CD4-positive, alpha-beta T cell treated with Interleukin-17A for 4 hours (primary cell): ENCODE results near the gene KCNQ1.

Source experiments
- DNase-seq: peaks from one replicate; pipeline ENCODE4 v3.0.0-alpha.2; 2020; ENCODE audit warnings: mixed read lengths

The KCNQ1 gene

DNA sequence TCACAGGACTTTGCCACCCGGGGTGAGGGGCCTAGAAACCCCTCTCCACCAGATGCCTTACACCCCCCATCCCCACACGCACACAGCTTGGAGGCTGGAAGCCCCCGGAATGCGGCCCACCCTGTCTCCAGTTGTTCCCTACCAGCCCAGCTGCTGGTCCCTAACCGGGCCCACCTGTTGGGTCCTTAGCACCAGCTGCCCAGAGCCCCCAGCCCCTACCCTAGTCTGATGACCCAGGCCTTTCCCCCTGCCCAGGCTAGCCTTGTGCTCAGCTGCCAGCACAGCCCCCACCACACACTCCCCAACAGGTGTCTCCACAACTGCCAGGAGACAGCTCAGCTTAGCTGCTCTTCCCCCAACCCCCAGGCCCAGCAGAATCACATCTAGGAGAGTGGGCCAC lies 373.7 kb downstream of the KCNQ1 start:
- DNase-seq, result no peak

DNA sequence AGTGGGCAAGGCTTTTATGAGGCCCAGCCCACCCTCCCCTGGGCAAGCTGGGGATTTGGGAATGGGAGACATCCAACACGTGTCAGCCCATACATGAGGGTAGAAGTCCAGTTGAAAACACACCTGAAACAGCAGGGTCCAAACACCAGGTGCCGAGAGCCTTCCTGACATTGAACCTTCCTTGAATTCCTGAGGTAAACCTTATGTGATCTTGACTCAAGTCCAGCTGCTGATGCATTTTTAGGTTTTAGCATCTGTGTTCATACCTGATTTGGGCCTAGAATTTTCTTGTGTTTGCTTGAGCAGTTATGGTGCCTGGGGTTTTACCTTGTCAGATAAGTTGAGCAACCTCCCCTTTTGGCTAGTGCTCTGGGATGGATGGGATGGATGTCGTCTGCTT lies 374.5 kb downstream of the KCNQ1 start:
- no peak for DNase-seq

DNA sequence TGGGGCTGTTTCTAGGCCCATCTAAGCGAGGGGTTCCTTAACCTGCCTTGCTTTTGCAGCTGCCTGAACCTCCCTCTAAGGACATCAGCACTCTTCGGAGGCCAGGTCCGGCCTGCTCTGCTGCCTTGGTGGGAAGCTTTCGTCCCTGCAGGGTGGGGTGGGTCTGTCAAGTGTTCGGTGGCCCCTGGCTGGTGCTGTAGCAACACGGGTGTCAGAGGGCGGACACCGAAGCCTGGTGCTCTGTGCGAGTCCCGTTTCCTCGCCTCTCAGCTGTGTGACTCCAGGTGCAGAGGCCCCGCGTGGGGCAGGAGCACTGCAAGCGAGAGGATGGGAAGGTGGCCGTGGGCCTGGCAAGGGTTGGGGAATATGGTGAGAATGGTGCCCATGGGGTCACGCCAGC lies 376.2 kb downstream of the KCNQ1 start:
- no peak for DNase-seq

- no peak for DNase-seq
These were observed 377.1 kb downstream of the KCNQ1 start for GRCh38 chr11:2821891-2822290.

GRCh38 chr11:2824851-2825250 lies 380.0 kb downstream of the KCNQ1 start:
- DNase-seq, result no peak

DNA sequence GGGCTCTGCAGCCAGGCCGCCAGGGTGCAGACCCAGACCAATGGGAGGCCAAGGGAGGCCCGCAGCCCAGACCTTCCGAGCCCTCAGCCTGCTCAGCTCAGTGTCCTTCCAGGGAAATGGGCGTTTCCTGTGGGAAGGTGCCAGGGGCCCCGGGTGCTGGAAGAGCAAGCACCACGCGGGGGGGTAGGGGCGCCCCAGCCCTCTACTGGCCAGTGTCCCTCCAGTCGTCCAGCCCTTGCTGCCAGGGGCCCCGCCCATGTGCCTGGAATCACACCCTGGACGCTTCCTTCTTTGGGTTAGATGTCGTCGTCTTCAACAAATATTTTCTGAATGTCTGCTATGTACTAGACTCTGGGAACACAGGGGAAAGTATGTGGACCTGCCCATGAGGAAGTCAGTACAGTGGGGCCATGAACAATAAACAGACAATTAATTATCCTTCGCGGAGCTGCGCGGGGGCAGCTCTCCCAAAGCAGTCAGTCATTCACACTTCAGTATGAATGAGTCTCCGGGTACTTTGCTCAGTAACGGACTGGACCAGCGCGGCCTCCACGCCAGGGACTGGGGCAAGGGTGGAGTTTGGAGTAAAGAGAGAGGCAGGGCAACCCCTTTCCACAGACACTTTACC lies 380.6 kb downstream of the KCNQ1 start:
- DNase-seq, result no peak

GRCh38 chr11:2825889-2826678 lies 381.3 kb downstream of the KCNQ1 start:
- no peak for DNase-seq

- no peak for DNase-seq
These were observed 381.9 kb downstream of the KCNQ1 start for GRCh38 chr11:2826679-2827056.

DNA sequence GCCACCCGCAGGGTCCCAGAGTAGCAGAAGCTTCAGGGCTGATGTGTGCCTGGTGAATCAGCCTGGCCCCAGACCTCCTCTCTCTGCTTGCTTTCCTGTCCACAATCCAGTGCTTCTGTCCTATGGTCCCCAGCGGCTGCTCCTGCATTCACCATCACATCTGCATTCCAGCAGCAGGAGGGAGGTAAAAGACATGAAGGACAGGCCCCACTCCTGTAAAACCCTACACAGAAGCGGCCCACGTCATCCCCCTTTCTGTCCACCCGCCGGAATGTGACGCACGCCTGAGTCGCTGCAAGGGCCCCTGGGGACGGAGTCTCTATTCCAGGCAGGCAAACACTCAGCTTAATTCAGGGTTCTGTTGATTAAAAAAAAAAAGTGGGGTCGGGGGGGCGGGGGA lies 382.4 kb downstream of the KCNQ1 start:
- DNase-seq, result no peak

- no peak for DNase-seq
These were observed 383.0 kb downstream of the KCNQ1 start for GRCh38 chr11:2827792-2828191.

GRCh38 chr11:2828585-2829330 lies 383.9 kb downstream of the KCNQ1 start:
- DNase-seq, result no peak

GRCh38 chr11:2830030-2830812 lies 385.4 kb downstream of the KCNQ1 start:
- no peak for DNase-seq

GRCh38 chr11:2830886-2831285 lies 386.1 kb downstream of the KCNQ1 start:
- DNase-seq, result no peak

GRCh38 chr11:2831781-2832532 lies 387.1 kb downstream of the KCNQ1 start:
- DNase-seq, result no peak

GRCh38 chr11:2832533-2833020 lies 387.8 kb downstream of the KCNQ1 start:
- no peak for DNase-seq

GRCh38 chr11:2833051-2833715 lies 388.4 kb downstream of the KCNQ1 start:
- DNase-seq, result no peak

DNA sequence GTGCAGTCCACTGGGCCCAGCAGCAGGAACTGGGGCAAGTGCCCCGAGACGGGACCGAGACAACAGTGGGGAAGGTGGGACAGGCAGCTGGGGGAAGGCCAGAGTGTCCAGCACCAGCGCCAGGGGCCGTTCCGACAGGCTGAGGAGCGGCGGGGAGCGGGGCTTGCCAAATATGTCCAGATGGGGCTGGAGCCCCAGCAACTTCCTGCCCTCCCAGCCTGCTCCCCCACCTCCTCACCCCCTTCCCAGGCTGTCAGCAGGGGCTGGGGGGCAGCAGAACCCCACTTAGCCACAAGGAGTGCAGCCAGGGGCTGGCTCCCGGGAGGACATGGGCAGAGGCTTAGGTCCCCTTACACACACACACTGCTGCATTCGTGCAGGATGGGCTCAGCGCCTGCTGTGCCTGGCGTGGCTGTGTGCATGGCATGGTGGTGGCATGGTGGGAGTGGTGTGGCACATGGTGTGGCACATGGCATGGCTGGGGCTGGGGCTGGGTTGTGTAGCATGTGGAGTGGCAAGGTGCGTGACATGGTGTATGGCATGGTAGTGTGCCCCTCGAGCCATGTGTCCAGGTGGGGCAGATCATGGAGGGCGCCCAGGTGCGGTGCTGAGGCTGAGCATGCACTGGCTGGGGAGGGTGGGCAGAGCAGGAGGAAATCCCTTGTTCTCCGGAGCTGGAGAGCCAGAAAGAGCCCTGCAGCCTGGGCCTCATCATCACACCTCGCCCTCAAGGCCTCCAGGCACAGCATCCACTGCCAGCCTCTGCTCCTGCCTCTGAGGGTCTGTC lies 389.1 kb downstream of the KCNQ1 start:
- DNase-seq, result no peak

DNA sequence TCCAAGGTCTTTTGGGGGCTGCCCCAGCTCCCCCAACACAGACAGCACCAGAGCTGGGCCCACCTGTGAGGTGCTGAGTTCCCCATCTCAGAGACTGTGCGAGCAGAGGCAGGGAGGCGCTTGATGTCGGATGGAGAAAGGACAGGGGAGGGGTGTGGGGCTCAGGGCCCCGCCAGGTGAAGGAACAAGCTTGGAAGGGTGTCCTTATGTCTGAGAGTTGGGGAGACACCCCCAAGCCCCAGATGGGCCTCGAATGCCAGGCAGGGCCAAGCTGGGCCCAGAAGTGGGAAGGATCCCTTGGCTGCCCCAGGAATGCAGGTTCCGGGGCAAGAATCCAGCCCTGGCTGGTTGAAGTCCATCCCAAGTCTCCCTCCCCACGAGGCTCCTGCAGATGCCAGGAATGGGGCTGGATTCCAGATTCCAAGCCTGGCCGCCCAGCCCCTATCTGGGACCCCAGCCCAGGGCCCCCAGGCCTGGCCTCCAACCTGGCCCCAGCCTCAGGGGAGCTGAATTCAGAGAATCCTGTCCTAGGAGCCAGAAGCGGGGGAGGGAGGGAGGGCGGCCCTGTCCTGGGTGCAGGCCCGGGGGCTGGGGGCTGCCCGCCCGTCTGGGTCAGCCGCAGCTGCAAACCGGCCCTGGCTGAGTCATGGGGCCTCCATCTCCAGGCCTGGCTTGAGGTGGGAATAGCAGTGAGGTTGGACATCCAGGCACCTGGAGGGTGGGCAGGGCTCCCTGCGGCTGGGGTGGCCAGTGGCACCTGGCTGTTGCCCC lies 389.9 kb downstream of the KCNQ1 start:
- no peak for DNase-seq

DNA sequence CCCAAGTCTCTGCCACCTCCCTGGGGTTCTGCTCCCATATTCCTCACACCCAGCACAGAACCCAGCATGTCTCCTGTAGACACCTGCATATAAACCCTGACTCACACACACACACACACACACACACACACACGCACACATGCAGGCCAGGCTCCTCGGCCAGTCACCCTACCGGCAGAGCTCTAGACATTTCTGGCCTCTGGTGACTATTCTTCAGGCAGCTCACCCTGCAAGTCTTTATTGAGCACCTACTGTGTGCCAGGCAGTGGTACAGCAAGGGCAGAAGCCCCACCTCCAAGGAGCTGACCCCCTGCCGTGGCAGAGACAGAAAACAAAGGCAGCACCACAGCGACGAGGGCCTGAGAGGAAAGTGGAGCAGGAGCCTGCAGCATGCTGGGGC lies 390.5 kb downstream of the KCNQ1 start:
- DNase-seq, result no peak

DNA sequence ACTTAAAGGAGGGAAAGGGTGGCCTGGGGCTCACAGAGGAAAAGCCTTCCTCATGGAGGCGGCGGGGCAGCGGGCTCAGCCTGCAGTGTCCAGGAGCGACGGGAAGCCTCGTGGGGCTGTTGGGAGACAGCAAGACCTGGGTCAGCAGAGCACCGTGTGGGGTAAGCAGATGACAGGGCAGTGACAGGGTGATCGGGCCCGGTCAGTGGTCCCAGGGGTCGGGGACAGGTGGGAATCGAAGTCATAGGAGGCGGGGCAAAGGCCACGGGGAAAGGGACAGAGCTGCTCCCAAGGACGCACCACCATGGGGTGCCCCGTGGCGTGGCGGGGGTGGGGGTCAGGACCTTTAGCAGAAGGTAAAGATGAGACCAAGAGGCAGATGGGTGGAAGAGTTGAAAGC lies 390.9 kb downstream of the KCNQ1 start:
- DNase-seq, result no peak
